ENCODE data around the gene THSD7A.

GRCh38 chr7:11650500-11650899, 181.5 kb downstream of the THSD7A start:
- TF ChIP-seq CTCF (IDR thresholded peaks at IDR 0.05; ENCODE audit: low read depth, low read length, missing input control) (no peak), HNF4A (conservative IDR thresholded peaks at IDR 0.05) (no peak), GABPA (IDR thresholded peaks at IDR 0.05 in 1 of 2, conservative IDR thresholded peaks at IDR 0.05 in 1 of 2) (no peak), SP1 (IDR thresholded peaks at IDR 0.05) (no peak), HNF4G (IDR thresholded peaks at IDR 0.05) (no peak), JUND (IDR thresholded peaks at IDR 0.05) (no peak)
- TF ChIP-seq, protein P1, sequence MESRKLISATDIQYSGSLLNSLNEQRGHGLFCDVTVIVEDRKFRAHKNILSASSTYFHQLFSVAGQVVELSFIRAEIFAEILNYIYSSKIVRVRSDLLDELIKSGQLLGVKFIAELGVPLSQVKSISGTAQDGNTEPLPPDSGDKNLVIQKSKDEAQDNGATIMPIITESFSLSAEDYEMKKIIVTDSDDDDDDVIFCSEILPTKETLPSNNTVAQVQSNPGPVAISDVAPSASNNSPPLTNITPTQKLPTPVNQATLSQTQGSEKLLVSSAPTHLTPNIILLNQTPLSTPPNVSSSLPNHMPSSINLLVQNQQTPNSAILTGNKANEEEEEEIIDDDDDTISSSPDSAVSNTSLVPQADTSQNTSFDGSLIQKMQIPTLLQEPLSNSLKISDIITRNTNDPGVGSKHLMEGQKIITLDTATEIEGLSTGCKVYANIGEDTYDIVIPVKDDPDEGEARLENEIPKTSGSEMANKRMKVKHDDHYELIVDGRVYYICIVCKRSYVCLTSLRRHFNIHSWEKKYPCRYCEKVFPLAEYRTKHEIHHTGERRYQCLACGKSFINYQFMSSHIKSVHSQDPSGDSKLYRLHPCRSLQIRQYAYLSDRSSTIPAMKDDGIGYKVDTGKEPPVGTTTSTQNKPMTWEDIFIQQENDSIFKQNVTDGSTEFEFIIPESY (IDR thresholded peaks at IDR 0.05), result no peak

Data from liver (tissue), 3 donors.